Mesendoderm (in vitro differentiated cells): ENCODE data around the gene MGAT3.

Experiments
- DNase-seq: peaks from one replicate; pipeline ENCODE4 v3.0.0; 2013
- H2AK5ac ChIP-seq: 2 replicates; pipeline ENCODE4 v1.6.1; 2013; ENCODE audit warnings: low read length, inconsistent platforms
- H2BK120ac ChIP-seq: 2 replicates; pipeline ENCODE4 v1.6.1; 2013; ENCODE audit warnings: low read depth, mild to moderate bottlenecking, low read length, moderate library complexity, mixed read lengths
- H2BK15ac ChIP-seq: replicated peaks from 2 replicates; pipeline ENCODE4 v1.6.1; 2013; ENCODE audit warnings: low read depth, mild to moderate bottlenecking, moderate library complexity
- H2BK5ac ChIP-seq: 2 replicates; pipeline ENCODE4 v1.6.1; 2013; ENCODE audit warnings: low read length, inconsistent platforms
- H3K18ac ChIP-seq: 2 replicates; pipeline ENCODE4 v1.6.1; 2013; ENCODE audit warnings: mild to moderate bottlenecking, low read length, mixed read lengths
- H3K23ac ChIP-seq: one replicate; pipeline ENCODE4 v1.6.1; 2013; ENCODE audit warnings: low read length
- H3K27ac ChIP-seq: 2 replicates; pipeline ENCODE4 v1.5.1; 2013; ENCODE audit warnings: low read depth, mild to moderate bottlenecking, inconsistent platforms, low read length, moderate library complexity
- H3K27me3 ChIP-seq: 2 replicates; pipeline ENCODE4 v1.6.1; 2013; ENCODE audit warnings: low read length, control low read depth, mild to moderate bottlenecking, inconsistent platforms; ENCODE audit not compliant: insufficient read depth, poor library complexity
- H3K36me3 ChIP-seq: 2 replicates; pipeline ENCODE4 v1.6.1; 2013; ENCODE audit warnings: low read length, inconsistent platforms; ENCODE audit not compliant: control insufficient read depth, insufficient read depth
- H3K4ac ChIP-seq: one replicate; pipeline ENCODE4 v1.6.1; 2013; ENCODE audit warnings: low read depth, mild to moderate bottlenecking, low read length, moderate library complexity
- H3K4me1 ChIP-seq: 2 replicates; pipeline ENCODE4 v1.6.1; 2013; ENCODE audit warnings: low read depth, low read length, inconsistent platforms; ENCODE audit not compliant: control insufficient read depth
- H3K4me2 ChIP-seq: 2 replicates; pipeline ENCODE4 v1.6.1; 2013; ENCODE audit warnings: low read length
- H3K4me3 ChIP-seq: 2 replicates; pipeline ENCODE4 v1.5.1; 2013; ENCODE audit warnings: mild to moderate bottlenecking, low read length
- H3K56ac ChIP-seq: one replicate; pipeline ENCODE4 v1.6.1; 2013; ENCODE audit warnings: low read length
- H3K79me1 ChIP-seq: 2 replicates; pipeline ENCODE4 v1.6.1; 2013; ENCODE audit warnings: low read length, inconsistent platforms
- H3K79me2 ChIP-seq: 2 replicates; pipeline ENCODE4 v1.6.1; 2013; ENCODE audit warnings: mild to moderate bottlenecking, low read length; ENCODE audit not compliant: control insufficient read depth, insufficient read depth
- H3K9ac ChIP-seq: 2 replicates; pipeline ENCODE4 v1.6.1; 2013; ENCODE audit warnings: low read length, inconsistent platforms
- H4K5ac ChIP-seq: one replicate; pipeline ENCODE4 v1.6.1; 2013; ENCODE audit warnings: low read length
- H4K8ac ChIP-seq: one replicate; pipeline ENCODE4 v1.6.1; 2013; ENCODE audit warnings: low read depth, mild to moderate bottlenecking, control low read depth, low read length, moderate library complexity
- WGBS: extraction: QIAGEN DNeasy Blood & Tissue Kit; methylation state at CpG from one replicate; pipeline ENCODE4 v1.1.7; 2013; ENCODE audit warnings: low lambda C conversion rate, missing lambda C conversion rate; ENCODE audit not compliant: insufficient coverage; ENCODE audit errors: extremely low coverage; 5-methylcytosine and 5-hydroxymethylcytosine counted together

MGAT3 gene

GRCh38 chr22:39422721-39423120 lies 34.1 kb upstream of the MGAT3 start:
- no peaks in the 10 kb centered on the region for H3K79me2 ChIP-seq
- H3K4ac ChIP-seq: no peak overlapping the region
- H2AK5ac ChIP-seq: no peak overlapping the region
- no peak overlapping the region for H4K8ac ChIP-seq
- H3K79me1 ChIP-seq: no peaks in the 10 kb centered on the region
- H4K5ac ChIP-seq: no peak overlapping the region
- no peak overlapping the region for H3K18ac ChIP-seq
- no peak overlapping the region for H3K27ac ChIP-seq
- no peaks in the 10 kb centered on the region for H3K27me3 ChIP-seq
- no peak overlapping the region for H2BK120ac ChIP-seq
- no CpG with 5 or more reads among the region's 6 CpGs for WGBS
- no peak for DNase-seq
- H3K56ac ChIP-seq: no peak overlapping the region
- no peaks in the 10 kb centered on the region for H3K36me3 ChIP-seq
- no peak overlapping the region for H3K4me3 ChIP-seq
- H3K4me1 ChIP-seq: peaks cover under 1% of the 10 kb centered on the region
- H3K23ac ChIP-seq: no peak overlapping the region
- no peak overlapping the region for H2BK15ac ChIP-seq
- H3K4me2 ChIP-seq: no peak overlapping the region
- no peak overlapping the region for H3K9ac ChIP-seq
- H2BK5ac ChIP-seq: no peak overlapping the region

- H3K27ac ChIP-seq: no peak overlapping the region
- DNase-seq: no peak
- H3K79me1 ChIP-seq: no peaks in the 10 kb centered on the region
- H2AK5ac ChIP-seq: no peak overlapping the region
- no CpG with 5 or more reads among the region's 3 CpGs for WGBS
- no peak overlapping the region for H3K56ac ChIP-seq
- no peak overlapping the region for H3K4me2 ChIP-seq
- no peak overlapping the region for H2BK5ac ChIP-seq
- no peak overlapping the region for H2BK120ac ChIP-seq
- no peaks in the 10 kb centered on the region for H3K27me3 ChIP-seq
- H3K4ac ChIP-seq: no peak overlapping the region
- H4K5ac ChIP-seq: no peak overlapping the region
- H3K18ac ChIP-seq: no peak overlapping the region
- peaks cover 9% of the 10 kb centered on the region for H3K4me1 ChIP-seq
- no peak overlapping the region for H2BK15ac ChIP-seq
- H3K79me2 ChIP-seq: no peaks in the 10 kb centered on the region
- H4K8ac ChIP-seq: no peak overlapping the region
- H3K36me3 ChIP-seq: no peaks in the 10 kb centered on the region
- no peak overlapping the region for H3K23ac ChIP-seq
- H3K9ac ChIP-seq: no peak overlapping the region
- H3K4me3 ChIP-seq: no peak overlapping the region
Measured at GRCh38 chr22:39423976-39424375, 32.8 kb upstream of the MGAT3 start.

GRCh38 chr22:39426380-39427043 lies 30.3 kb upstream of the MGAT3 start:
- peak overlapping the region; percentile 53 for H3K56ac ChIP-seq
- no peak overlapping the region for H4K8ac ChIP-seq
- H3K79me1 ChIP-seq: no peaks in the 10 kb centered on the region
- peaks cover 10% of the 10 kb centered on the region for H3K4me1 ChIP-seq
- DNase-seq: no peak
- no peaks in the 10 kb centered on the region for H3K79me2 ChIP-seq
- no peak overlapping the region for H3K23ac ChIP-seq
- peak overlapping the region; percentile 10 for H2BK15ac ChIP-seq
- H3K18ac ChIP-seq: no peak overlapping the region
- H2BK5ac ChIP-seq: no peak overlapping the region
- H3K4ac ChIP-seq: no peak overlapping the region
- no peak overlapping the region for H2BK120ac ChIP-seq
- WGBS: no CpG with 5 or more reads among the region's 20 CpGs
- no peak overlapping the region for H3K4me2 ChIP-seq
- no peaks in the 10 kb centered on the region for H3K27me3 ChIP-seq
- no peak overlapping the region for H4K5ac ChIP-seq
- no peak overlapping the region for H3K9ac ChIP-seq
- no peak overlapping the region for H2AK5ac ChIP-seq
- no peak overlapping the region for H3K4me3 ChIP-seq
- no peaks in the 10 kb centered on the region for H3K36me3 ChIP-seq
- no peak overlapping the region for H3K27ac ChIP-seq

- Histone ChIP-seq H3K4me1 (peaks cover 10% of the 10 kb centered on the region), H3K9ac (peak overlapping the region; percentile 5), H3K4me3 (no peak overlapping the region), H3K27ac (peak overlapping the region; percentile 34), H2BK120ac (peak overlapping the region; percentile 33), H2AK5ac (peak overlapping the region; percentile 22), H3K18ac (peak overlapping the region; percentile 0), H4K8ac (no peak overlapping the region), H4K5ac (no peak overlapping the region), H3K79me1 (no peaks in the 10 kb centered on the region), H2BK15ac (no peak overlapping the region), H3K36me3 (no peaks in the 10 kb centered on the region), H3K27me3 (no peaks in the 10 kb centered on the region), H2BK5ac (peak overlapping the region; percentile 81), H3K4ac (peak overlapping the region; percentile 1), H3K56ac (peak overlapping the region; percentile 71), H3K23ac (peak overlapping the region; percentile 66), H3K4me2 (no peak overlapping the region), H3K79me2 (no peaks in the 10 kb centered on the region)
- no peak for DNase-seq
- no CpG with 5 or more reads among the region's 13 CpGs for WGBS
Measured at GRCh38 chr22:39427751-39428596, 28.8 kb upstream of the MGAT3 start.

- peak; percentile 100 for DNase-seq
- H3K4me3 ChIP-seq: no peak overlapping the region
- peak overlapping the region; percentile 64 for H2BK5ac ChIP-seq
- H2BK15ac ChIP-seq: no peak overlapping the region
- no peaks in the 10 kb centered on the region for H3K79me2 ChIP-seq
- no peak overlapping the region for H3K4me2 ChIP-seq
- no peaks in the 10 kb centered on the region for H3K27me3 ChIP-seq
- H3K56ac ChIP-seq: peak overlapping the region; percentile 59
- H3K23ac ChIP-seq: no peak overlapping the region
- H2BK120ac ChIP-seq: no peak overlapping the region
- peak overlapping the region; percentile 11 for H3K4ac ChIP-seq
- H2AK5ac ChIP-seq: peak overlapping the region; percentile 29
- peaks cover 10% of the 10 kb centered on the region for H3K4me1 ChIP-seq
- no peak overlapping the region for H4K5ac ChIP-seq
- no peaks in the 10 kb centered on the region for H3K79me1 ChIP-seq
- H3K18ac ChIP-seq: peak overlapping the region; percentile 44
- no CpG with 5 or more reads among the region's 10 CpGs for WGBS
- H3K27ac ChIP-seq: peak overlapping the region; percentile 55
- peak overlapping the region; percentile 7 for H3K9ac ChIP-seq
- H4K8ac ChIP-seq: no peak overlapping the region
- no peaks in the 10 kb centered on the region for H3K36me3 ChIP-seq
Measured at GRCh38 chr22:39428597-39429071, 28.2 kb upstream of the MGAT3 start.
